GM12891 (cell line): ENCODE results near the gene ZNF212.

Experiments
- PAX5 ChIP-seq: IDR thresholded peaks from 2 replicates; pipeline ENCODE4 v1.6.1; 2011; ENCODE audit warnings: low read length, moderate library complexity, mild to moderate bottlenecking; ENCODE audit not compliant: insufficient read depth, severe bottlenecking
- POLR2A ChIP-seq: IDR thresholded peaks from 2 replicates; pipeline ENCODE4 v1.6.1; 2011; ENCODE audit warnings: low read depth, low read length, control low read depth
- POLR2AphosphoS5 ChIP-seq: IDR thresholded peaks from 2 replicates; pipeline ENCODE4 v1.6.1; 2011; ENCODE audit warnings: low read depth, low read length, control low read depth
- SPI1 ChIP-seq: IDR thresholded peaks from 2 replicates; pipeline ENCODE4 v1.6.1; 2011; ENCODE audit warnings: low read depth, low read length, control low read depth
- TAF1 ChIP-seq: IDR thresholded peaks from 2 replicates; pipeline ENCODE4 v1.6.1; 2011; ENCODE audit warnings: low read depth, low read length, control low read depth

DNA sequence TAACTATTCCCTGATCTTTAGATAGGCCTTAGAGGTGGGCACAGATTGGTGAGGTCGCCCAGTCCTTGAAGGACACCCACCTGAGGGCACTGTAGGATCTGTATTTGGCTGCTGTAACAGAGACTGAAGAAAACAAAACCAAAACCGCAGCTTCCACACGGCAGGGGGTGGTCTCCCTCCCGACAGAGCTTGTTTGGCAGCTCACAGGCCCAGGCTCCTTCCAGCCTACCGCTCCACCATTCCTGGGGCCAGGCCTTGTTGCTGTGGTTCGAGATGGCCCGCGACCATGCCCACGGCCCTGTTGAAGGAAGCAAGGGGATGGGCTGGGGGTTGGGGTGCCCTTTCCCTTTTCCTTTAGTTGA is 53.0 kb downstream of the ZNF212 start:
- TF ChIP-seq POLR2AphosphoS5, result no peak
- no peak for TF ChIP-seq PAX5
- TF ChIP-seq POLR2A, result no peak
- TF ChIP-seq TAF1, result no peak
- TF ChIP-seq SPI1, result no peak
